Parathyroid adenoma (tissue), 2 donors: ENCODE measurements around the gene TACC2.

Experiments
- H2AFZ ChIP-seq: fragments of 300-600 bp; sonication (generic); one replicate; pipeline ENCODE4 v1.7.0; 2017; ENCODE audit warnings: antibody characterized with exemption, mild to moderate bottlenecking
- H3K27ac ChIP-seq: fragments of 300-600 bp; sonication (generic); one replicate; pipeline ENCODE4 v1.7.0; 2017
- H3K27me3 ChIP-seq: fragments of 300-600 bp; sonication (generic); one replicate; pipeline ENCODE4 v1.7.0; 2017; ENCODE audit warnings: low read length; ENCODE audit not compliant: control insufficient read depth, insufficient read depth
- H3K36me3 ChIP-seq: fragments of 300-600 bp; sonication (generic); one replicate; pipeline ENCODE4 v1.7.0; 2017; ENCODE audit warnings: low read length; ENCODE audit not compliant: control insufficient read depth, insufficient read depth
- H3K4me1 ChIP-seq: fragments of 300-600 bp; sonication (generic); one replicate; pipeline ENCODE4 v1.7.0; 2017; ENCODE audit warnings: control low read depth
- H3K4me2 ChIP-seq: fragments of 300-600 bp; sonication (generic); one replicate; pipeline ENCODE4 v1.7.0; 2017; ENCODE audit warnings: low read length
- H3K4me3 ChIP-seq: fragments of 300-600 bp; sonication (generic); one replicate; pipeline ENCODE4 v1.7.0; 2017; ENCODE audit warnings: low read depth, low read length
- H3K79me2 ChIP-seq: fragments of 300-600 bp; sonication (generic); one replicate; pipeline ENCODE4 v1.7.0; 2017; ENCODE audit warnings: control low read depth
- H3K9ac ChIP-seq: fragments of 300-600 bp; sonication (generic); one replicate; pipeline ENCODE4 v1.7.0; 2017; ENCODE audit warnings: mild to moderate bottlenecking
- H3K9me3 ChIP-seq: fragments of 300-600 bp; sonication (generic); one replicate; pipeline ENCODE4 v1.7.0; 2017; ENCODE audit warnings: low read length; ENCODE audit not compliant: control insufficient read depth
- CTCF ChIP-seq: fragments of 300-600 bp; sonication (generic); IDR thresholded peaks from one replicate; pipeline ENCODE4 v1.7.0; 2017; ENCODE audit warnings: antibody characterized with exemption, mild to moderate bottlenecking
- donor health status: primary hyperparathyroidism.

The TACC2 gene

DNA sequence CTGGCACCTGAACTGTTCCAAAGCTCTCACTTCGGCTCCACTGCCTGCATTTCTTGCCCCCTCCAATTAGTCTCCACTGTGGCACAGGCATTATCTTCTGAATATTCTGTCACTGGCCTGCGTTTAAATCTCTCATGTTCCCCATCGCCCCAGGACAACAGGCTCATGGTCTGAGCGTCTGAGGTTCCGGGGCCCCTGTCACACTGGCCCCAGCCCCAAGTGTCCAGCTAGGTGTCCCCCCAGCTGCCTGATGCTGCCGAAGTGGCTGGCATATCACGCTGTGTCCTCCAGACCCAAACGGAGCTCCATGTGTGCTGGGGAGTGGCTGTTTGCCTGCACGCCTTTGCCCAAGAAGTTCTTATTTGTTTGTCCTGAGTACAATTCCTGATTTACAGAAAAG is 135.4 kb downstream of the TACC2 start:
- no peak overlapping the region for H3K4me3 ChIP-seq
- H3K4me1 ChIP-seq = no peaks in the 10 kb centered on the region
- peaks cover 8% of the 10 kb centered on the region for H3K79me2 ChIP-seq
- H3K9ac ChIP-seq = no peak overlapping the region
- no peak overlapping the region for H3K27ac ChIP-seq
- no peaks in the 10 kb centered on the region for H3K36me3 ChIP-seq
- no peaks in the 10 kb centered on the region for H3K9me3 ChIP-seq
- H3K4me2 ChIP-seq = no peak overlapping the region
- H2AFZ ChIP-seq = no peak overlapping the region
- TF ChIP-seq CTCF = no peak
- no peaks in the 10 kb centered on the region for H3K27me3 ChIP-seq

DNA sequence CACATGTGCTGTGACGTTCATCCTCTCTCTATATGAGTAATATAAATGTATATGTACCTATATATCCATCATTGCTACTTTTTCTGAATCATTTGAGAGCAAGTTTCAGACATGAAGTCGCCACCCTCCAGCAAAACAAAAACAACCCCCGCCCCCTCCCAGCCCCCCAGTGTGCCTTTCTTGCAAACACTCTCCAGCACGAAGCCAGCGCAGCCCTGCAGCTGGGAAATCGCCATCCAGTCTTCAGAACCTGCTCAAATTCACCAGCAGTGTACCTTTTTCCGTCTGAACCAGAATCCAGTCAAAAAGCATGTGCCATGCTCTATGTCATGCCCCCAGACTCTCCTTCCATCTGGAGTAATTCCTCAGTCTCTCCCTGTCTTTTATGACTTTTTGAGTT is 135.8 kb downstream of the TACC2 start:
- no peak overlapping the region for H3K27ac ChIP-seq
- no peak overlapping the region for H3K4me2 ChIP-seq
- no peaks in the 10 kb centered on the region for H3K36me3 ChIP-seq
- H3K27me3 ChIP-seq = no peaks in the 10 kb centered on the region
- H3K79me2 ChIP-seq = peaks cover 8% of the 10 kb centered on the region
- H3K4me3 ChIP-seq = no peak overlapping the region
- no peaks in the 10 kb centered on the region for H3K9me3 ChIP-seq
- no peaks in the 10 kb centered on the region for H3K4me1 ChIP-seq
- H3K9ac ChIP-seq = no peak overlapping the region
- TF ChIP-seq CTCF = no peak
- H2AFZ ChIP-seq = no peak overlapping the region

DNA sequence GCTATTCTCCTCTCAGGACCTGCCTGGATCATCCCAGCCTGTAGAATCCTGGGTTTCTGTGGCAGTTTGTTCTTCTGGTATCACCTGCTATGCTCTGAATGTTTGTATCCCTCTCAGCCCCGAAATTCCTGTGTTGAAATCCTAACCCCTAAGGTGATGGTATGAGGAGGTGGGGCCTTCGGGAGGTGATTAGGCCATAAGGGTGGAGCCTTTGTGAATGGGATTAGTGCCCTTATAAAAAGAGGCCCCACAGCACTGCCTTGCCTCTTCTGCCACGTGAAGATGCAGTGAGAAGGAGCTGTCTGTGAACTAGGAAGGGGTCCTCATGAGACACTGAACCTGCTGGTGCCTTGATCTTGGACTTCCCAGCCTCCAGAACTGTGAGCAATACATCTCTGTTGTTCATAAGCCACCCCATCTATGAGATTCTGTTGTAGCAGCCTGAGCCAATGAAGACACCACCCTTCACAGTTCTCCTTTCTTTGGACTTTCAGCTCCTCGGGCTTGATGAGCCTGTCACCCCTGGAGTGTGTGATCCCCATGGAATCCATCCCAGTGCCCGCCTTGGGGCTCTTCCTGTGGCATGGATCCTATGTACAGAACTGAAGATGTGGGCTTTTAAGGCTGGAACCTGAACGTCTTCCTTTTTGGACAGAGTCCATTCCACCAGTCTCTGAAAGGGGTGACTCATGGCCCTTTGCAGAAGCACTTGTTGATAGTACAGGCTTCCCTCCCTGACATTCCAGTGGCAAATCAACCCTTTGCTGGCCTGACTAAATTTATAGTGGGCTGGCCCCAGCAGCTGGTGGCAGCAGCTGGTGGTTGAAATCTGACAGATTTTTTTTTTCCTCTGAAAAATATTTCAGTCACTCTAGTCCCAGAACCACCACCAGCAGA is 138.0 kb downstream of the TACC2 start:
- Histone ChIP-seq H3K4me2 (no peak overlapping the region), H3K27me3 (no peaks in the 10 kb centered on the region), H3K79me2 (no peaks in the 10 kb centered on the region), H3K9ac (no peak overlapping the region), H3K36me3 (no peaks in the 10 kb centered on the region), H3K9me3 (no peaks in the 10 kb centered on the region), H3K27ac (no peak overlapping the region), H2AFZ (no peak overlapping the region), H3K4me1 (peaks cover 2% of the 10 kb centered on the region), H3K4me3 (no peak overlapping the region)
- TF ChIP-seq CTCF = no peak

- Histone ChIP-seq H3K27ac (no peak overlapping the region), H3K4me3 (no peak overlapping the region), H3K4me1 (peaks cover 10% of the 10 kb centered on the region), H3K9me3 (no peaks in the 10 kb centered on the region), H3K9ac (no peak overlapping the region), H3K36me3 (no peaks in the 10 kb centered on the region), H3K79me2 (no peaks in the 10 kb centered on the region), H3K4me2 (no peak overlapping the region), H2AFZ (no peak overlapping the region), H3K27me3 (no peaks in the 10 kb centered on the region)
- TF ChIP-seq CTCF = no peak
These were observed 139.0 kb downstream of the TACC2 start for GRCh38 chr10:122127943-122128342.

- Histone ChIP-seq H3K4me2 (no peak overlapping the region), H3K4me1 (peaks cover 14% of the 10 kb centered on the region), H3K79me2 (no peaks in the 10 kb centered on the region), H2AFZ (no peak overlapping the region), H3K9ac (no peak overlapping the region), H3K36me3 (no peaks in the 10 kb centered on the region), H3K9me3 (no peaks in the 10 kb centered on the region), H3K4me3 (no peak overlapping the region), H3K27ac (no peak overlapping the region), H3K27me3 (no peaks in the 10 kb centered on the region)
- no peak for TF ChIP-seq CTCF
These were observed 139.4 kb downstream of the TACC2 start for GRCh38 chr10:122128357-122128756.
